Inflammatory macrophage treated with lipopolysaccharide for 1 hour (primary cell): ENCODE measurements around the gene ABHD8.

Source experiments
- DNase-seq, 2 donors: peaks; one replicate each; pipeline ENCODE4 v3.0.0-alpha.2; 2020 to 2022

Gene ABHD8, protein sequence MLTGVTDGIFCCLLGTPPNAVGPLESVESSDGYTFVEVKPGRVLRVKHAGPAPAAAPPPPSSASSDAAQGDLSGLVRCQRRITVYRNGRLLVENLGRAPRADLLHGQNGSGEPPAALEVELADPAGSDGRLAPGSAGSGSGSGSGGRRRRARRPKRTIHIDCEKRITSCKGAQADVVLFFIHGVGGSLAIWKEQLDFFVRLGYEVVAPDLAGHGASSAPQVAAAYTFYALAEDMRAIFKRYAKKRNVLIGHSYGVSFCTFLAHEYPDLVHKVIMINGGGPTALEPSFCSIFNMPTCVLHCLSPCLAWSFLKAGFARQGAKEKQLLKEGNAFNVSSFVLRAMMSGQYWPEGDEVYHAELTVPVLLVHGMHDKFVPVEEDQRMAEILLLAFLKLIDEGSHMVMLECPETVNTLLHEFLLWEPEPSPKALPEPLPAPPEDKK

DNA sequence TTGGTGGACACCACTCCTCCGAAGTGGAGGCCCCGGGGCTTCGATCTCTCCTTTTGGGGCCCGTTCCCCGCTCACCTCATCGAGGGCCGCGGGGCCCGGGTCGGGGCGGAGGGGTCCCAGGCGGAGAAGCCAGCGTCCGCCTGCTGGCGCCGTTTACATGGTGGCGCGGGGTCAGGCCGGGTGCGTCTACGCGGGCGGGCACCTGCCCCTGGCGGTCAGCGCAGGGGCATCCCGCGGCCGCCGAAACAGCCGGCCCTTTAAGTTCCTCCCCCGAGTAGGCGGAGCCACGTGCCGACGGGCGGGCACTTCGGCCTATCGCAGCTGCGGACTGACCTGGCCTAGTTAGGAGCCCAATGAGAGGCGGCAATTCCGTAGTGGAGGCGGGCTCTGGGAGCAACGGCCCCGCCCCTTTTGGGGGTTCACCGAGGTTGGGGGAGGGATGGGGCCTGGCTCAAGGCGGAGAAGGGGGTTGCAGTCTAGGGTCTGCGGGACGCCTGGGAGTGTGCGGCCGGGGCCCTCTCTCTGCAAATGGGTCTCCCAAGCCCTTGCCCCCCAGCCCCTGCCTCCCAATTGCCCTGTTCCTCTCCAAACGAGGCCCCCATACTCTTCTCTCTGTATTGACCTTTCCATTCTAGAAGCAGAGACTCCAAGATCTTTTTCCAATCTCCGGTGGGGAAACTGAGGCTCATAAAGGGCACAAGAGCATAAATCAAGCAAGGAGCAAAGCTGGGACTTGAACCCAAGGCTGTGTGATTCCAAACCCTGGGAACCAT lies at the start of gene ABHD8:
ABHD8 (minus strand) TSS at position 259 of the 773 bp plus-strand sequence. CDS start 1,809 bp downstream, outside the sequence.
- peak; percentile 94 to 99 for DNase-seq

DNA sequence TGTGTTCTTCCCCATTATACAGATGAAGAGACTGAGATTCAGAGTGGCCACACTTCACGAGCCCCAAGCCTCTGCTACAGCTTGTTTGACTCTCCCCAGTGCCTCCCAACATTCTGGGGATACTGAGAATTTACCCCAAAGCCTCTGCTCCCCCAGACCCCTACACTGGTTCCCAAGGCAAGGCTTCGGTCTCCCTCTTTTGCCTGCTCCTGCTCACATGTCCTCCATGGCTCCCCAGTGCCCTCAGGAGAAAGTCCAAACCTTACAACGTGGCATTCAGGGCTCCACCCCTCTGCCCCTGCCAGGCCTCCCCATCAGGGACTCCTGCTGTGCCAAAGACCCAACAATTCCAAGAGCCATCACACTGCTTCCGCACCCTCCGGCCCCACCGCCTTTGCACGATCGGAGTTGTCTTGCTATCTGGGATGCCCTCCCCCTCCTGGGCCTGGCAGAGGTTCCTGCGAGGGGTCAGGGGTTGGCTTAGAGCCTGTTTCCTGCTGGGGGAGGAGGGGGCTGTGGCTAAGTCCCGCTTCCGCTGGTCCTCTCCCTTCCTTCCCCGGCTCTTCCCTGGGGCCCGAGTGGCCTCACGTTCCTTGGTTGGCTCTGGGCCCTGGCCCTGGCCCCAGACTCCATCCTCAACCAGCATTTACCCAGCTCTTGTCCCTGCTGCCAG lies 49.5 kb upstream of the ABHD8 start:
- no peak for DNase-seq

DNA sequence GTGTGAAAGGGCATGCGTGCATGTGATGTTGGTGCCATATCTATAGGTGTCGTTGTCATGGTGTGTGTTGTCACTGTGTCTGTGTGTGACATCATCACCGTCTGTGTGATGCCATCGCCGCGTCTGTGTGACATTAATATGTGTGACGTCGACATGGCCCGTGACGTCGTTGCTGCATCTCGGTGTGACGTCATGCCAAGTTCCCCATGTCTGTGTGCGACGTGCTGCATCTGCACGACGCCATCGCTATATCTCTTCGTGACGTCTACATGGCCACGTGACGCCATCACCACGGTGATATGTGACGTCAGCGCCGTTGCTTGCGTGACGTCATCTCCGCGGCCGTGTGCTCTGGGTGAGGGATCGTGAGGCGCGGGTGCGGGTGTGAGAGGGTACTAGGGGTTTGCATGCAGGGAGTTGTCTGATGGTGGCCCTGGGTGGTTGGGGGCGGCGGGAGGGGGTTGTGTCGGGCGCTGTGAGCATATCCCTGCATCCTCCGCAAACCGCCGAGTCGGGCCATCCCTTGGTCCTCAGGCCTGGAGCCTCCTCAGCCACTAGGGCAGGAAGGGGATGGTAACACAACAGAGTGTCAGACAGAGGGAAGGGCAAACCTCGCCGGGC lies 48.7 kb upstream of the ABHD8 start:
- DNase-seq, result no peak

DNA sequence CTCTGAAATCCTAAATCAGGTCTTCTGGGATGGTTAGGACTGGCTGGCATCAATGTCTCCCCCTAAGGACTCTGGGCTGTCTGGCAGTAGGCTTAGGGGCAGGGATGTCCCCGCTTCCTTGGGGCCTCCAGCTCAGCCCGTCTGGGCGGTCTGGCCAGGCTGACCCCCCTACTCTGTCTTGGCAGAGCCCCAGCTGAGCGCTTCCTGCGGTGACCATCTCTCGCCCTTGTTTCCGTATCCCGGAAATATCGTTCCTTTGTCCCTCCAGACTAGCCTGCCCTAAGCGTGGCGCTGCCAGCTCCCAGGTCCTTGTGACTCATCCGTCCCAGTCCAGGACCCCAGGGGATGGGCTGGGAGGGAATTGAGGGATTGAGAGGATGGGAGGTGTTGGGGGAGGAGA lies 45.5 kb upstream of the ABHD8 start:
- no peak for DNase-seq

DNA sequence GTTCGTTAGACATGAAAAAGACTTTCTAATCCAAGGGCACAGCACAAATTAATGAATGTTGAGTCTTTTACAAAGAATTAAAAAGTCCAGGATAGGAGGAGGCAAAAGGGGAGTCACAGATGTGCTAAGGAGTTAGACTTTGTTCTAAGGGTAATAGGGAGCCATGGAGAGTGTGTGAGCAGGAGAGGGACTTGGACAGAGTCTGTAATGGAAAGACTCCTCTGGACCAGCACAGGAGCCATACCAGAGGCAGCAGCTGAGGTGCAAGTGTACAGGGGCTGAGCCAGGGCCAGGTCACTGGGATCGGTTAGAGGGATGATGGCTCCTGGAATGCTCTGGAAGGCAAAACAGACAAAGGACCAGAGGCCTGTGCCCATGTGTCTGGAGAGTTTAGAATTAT lies 44.7 kb upstream of the ABHD8 start:
- no peak for DNase-seq

DNA sequence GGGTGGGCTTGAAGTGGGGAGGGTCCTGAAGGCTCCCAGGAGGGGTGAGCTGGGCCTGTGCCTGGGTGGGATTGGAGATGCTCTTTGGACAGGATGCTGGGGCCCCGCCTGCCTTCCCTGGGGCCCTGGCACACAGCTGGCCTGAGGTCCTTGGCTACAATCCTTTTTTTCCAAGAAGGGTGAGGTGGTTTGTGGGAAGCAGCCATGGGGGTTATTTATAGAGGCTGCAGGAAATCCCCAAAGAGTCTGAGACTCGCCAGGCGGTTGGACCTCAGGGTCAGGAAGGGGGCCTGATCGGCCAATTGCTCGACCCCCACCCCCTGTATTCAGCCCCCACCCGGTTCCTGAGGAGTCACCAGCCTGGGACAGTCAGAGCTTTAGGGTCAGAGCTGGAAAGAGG lies 44.1 kb upstream of the ABHD8 start:
- no peak for DNase-seq

DNA sequence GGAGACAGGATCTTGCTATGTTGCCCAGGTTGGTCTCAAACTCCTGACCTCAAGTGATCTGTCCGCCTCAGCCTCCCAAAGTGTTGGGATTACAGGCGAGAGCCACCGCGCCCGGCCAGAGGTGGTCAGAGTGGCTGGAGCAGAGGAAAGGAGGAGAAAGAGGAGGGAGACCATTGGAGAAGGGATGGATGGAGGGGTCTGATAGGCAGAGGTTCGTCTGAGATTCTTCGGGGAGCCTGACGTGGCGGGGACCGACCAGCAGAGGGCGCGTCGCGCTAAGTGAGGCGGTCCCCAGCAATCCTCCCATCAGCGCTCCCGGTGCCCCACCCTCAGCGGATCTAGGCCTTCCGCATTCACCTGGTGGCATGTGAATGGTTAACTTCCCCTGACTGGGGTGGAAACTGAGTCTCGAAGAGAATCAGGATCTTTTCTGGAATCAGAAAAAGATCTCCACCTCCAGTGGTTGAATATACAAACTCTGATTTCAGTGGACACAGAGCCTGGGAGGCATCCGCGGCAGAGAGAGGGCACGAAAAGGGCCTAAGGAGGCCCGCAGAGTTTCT lies 43.0 kb upstream of the ABHD8 start:
- DNase-seq, result peak; percentile 43 to 87

DNA sequence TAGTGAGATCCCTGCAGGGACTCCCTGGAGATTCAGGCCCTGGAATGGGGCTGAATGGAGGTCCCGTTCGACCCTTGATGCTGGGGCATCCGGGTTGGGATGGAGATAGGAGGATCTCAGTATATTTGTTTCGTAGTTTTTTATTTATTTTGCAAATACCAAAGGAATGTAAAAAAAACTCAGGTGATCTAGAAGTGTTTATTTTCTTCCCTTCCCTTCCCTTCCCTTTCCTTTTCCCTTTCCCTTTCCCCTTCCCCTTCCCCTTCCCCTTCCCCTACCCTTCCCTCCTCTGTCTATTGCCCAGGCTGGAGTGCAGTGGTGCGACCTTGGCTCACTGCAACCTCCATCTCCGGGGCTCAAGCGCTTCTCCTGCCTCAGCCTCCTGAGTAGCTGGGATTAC lies 38.6 kb upstream of the ABHD8 start:
- no peak for DNase-seq

DNA sequence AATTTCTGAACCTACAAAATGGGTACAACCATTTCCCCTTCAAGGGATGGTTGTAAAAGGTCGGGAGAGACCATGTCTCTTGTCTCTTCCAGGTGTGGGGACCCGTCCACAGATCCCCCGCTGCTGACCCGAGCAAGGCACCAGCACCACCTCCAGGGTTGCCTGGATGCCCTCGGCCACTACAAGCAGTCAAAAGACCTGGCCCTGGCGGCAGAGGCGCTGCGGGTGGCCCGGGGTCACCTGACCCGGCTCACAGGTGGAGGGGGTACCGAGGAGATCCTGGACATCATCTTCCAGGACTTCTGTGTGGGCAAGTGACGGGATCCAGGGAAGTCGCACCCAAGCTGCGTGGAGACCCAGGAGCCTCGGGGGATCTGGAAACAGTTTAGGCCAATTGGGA lies 38.2 kb upstream of the ABHD8 start:
- DNase-seq, result no peak

DNA sequence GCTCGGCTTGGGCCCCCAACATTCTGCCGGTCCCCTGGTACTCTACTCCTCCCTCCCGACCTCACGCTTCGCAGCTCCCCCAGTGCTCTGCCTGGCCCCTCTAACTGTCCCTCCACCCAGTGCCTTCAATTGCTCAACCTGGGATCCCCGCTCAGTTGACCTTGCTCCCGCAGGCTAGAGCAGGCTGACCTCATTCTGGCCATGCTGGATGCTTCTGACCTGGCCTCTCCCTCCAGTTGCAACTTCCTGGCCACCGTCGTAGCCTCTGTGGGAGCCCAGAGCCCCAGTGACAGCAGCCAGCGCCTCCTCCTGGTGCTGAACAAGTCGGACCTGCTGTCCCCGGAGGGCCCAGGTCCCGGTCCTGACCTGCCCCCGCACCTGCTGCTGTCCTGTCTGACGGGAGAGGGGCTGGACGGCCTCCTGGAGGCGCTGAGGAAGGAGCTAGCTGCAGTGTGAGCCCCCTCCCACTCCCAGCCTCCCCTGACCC lies 37.7 kb upstream of the ABHD8 start:
- peak; percentile 31 to 42 for DNase-seq

DNA sequence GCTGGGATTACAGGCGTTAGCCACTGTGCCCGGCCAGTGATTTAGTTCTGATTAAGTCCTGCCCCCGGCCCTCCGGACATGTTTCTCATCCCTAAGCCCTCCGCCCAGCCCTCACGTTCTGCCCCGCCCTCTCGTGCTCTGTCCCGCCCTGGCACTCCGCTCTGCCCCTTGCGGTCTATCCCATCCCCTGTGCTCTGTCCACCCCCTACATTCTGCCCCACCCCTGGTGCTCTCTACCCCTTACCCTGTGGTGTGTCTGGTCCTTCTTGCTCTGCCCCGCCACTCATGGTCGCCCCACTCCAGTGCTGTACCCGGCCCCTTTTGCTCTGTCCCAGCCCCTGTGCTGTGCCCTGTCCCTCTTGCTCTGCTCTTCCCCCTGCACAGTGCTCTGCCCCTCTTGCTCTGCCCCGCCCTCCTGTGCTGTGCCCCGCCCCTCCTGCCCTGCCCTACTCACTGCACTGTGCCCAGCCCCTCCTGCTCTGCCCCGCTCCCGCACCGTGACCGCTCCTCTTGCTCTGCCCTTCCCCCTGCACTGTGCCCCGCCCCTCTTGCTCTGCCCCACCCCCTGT lies 37.2 kb upstream of the ABHD8 start:
- no peak for DNase-seq

DNA sequence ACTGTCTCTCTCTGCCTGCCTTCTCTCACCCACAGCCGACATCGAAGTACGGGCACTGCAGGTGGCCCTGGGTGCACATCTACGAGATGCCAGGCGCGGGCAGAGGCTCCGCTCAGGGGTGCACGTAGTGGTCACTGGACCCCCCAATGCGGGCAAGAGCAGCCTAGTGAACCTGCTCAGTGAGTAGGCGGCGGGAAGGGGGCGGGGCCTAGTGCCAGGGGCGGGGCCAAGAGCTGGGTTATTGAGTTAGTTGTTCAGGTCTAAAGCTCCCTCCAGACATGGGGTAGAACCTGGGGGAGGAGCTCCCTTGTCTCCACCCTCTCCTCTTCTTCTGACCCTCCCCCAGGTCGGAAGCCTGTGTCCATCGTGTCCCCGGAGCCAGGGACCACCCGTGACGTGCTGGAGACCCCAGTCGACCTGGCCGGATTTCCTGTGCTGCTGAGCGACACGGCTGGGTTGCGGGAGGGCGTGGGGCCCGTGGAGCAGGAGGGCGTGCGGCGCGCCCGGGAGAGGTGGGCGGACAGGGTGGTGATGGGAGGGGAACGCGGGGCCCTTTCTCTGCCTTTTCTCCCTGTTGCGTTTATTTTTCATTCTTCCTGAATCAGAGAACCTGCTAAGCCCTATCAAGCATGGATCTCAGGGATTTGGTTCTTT lies 36.0 kb upstream of the ABHD8 start:
- no peak for DNase-seq

DNA sequence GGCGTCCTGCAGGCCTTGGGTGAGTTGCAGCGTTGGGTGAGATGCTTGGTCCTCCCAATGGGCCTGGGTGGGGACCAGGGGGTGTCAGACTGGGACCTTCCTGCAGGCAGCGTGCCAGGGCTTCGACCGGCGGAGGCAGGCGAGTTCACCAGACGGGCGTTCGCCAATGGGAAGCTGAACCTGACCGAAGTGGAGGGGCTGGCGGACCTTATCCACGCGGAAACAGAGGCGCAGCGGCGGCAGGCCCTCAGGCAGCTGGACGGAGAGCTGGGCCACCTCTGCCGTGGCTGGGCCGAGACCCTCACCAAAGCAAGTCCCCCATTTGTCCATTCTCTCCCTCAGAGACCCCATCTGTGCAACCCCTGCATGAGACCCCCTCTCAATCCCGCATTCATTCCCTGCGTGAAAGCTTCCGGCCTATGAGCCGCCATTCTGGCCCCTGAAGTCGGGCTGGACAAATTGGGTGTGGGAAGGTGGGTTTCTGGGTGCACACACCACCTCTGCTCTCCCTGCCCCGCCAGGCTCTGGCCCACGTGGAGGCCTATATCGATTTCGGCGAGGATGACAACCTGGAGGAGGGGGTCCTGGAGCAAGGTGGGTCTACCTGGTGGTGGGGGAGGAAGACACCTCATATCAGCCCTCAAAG lies 35.3 kb upstream of the ABHD8 start:
- no peak for DNase-seq

DNA sequence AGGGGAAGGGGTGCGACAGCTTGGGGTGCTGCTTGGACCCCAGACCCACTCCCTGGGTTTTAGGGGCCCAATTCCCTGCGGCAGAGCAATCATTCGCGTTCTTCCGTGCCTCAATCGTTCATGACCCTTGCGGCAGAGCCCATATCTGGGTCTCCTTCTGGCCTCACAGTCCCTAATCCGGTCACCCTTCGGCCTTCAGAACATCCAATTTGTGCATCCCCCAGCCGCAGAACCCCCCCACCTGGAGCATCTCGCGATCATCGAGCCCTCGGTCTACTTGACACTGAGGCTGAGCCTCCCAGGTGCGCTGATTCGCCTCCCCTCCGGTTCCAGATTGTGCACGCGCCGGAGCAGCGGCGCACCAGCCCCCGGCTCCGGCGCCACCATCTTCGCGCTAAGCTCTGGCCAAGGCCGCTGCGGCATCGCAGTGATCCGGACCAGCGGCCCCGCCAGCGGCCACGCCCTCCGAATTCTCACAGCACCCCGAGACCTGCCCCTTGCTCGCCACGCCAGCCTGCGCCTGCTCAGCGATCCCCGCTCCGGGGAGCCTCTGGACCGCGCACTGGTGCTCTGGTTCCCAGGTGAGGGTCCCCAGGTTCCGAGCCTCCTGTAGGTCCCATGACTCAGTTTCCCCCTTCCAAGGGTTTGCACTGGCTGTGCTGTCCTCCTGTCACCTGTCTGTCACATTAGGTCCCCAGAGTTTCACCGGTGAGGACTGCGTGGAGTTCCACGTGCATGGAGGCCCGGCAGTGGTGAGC lies 34.6 kb upstream of the ABHD8 start:
- no peak for DNase-seq

DNA sequence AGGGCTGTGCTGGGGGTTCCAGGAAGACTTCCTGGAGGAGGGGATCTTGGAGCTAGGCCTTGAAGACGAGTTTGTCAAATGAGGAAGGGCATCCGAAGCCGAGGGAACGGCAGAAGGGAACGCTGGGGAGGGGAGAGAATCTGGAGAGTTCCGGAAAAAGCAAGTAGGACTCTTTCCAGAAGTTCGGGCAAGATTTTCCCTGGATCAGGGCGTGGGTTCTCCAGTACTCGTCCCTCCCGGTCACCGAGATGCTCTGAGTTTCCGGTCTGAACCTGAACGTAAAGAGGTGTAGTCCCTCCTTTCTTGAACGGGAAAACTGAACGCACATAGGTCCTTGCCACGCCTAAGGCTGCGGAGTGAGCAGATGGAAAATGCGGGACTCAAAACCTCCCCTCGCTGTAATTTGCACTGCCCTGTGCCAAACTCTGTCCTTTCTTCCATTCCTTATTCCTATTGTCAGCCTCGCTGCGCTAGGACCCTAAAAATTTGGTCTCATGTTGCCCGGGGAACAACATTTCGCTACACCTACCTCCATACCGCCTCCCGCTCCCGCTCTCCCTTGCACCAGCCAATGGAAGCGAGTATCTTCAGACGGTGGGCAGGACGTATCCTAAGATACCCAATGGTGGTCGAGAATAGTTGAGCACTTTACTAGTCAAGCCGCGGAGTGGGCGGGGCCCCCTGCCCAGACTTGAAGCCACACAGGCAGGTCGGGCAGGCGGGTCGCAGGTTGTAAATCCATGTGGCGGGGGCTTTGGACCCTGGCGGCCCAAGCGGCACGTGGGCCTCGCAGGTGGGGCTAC lies 33.8 kb upstream of the ABHD8 start, which contains the start of gene GTPBP3:
GTPBP3 (plus strand) TSS at position 682 of the 803 bp plus-strand sequence; CDS start at position 741, 59 bp downstream.
- DNase-seq, result peak; percentile 95 to 97

DNA sequence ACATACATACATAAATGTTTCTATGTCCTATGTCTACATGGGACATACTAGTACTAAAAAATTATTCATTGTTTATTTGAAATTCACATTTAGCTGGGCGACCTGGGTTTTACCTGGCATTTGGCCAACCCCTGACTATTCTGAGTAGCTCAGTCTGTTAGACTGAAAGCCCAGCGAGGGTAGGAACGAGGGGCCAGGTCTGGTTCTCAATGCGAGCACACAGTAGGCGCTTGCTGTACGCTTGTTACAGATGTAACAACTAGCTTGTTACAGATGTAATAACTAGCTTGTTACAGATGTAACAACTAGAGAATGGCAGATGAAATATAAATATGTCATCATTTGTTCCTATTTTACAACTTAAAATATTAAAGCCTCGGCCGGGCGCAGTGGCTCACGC lies 32.4 kb upstream of the ABHD8 start:
- no peak for DNase-seq

DNA sequence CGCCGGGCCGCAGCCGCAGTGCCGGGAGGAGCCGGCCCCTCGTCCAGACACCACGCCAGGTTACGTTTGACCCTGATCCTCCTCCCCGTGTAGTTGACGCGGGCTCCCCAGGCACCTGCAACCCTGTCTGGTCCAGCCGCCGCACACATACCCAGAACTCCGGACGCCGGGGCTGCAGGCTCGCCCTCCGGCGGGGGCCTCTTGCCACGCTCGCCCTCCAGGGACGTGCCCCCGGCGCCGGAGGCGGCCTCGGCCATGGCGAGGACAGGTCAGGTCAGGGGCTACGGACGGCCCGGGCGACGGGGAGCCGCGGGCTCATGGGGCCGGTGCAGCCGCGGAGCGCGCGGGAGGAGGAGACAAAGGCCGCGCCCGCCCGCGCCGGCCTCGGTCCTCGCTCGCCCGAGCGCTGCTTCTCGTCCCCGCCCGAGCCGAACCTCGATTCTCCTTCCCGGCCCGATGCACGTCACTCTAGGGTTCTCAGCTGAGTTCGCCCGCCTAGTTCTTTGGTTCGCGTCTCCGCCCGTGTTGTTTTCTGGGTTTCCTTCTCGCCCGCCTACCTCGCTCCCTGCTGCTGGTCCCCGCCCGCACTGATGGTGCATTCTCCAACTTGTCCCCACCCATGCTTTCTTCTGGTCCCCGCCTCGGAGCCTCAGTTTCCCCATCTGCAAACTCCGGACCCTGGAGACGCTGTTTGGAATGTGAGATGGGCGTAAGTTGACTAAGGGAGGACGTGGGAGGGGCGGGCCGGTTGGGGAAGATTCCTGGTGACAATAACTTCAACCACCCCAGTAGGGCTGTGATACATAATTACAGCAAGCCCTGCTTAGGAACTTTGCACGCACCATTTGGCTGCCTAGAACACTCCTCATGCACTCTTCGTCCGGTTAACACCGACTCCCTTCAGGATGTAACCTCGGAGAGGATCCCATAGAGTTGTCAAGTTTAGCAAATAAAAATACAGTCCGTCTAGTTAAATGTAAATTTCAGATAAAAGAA lies 31.5 kb upstream of the ABHD8 start, which contains the start of gene ANO8:
ANO8 (minus strand) TSS at position 442 of the 996 bp plus-strand sequence; CDS start at position 257, 185 bp downstream.
- peak; percentile 93 to 99 for DNase-seq
